K562 (cell line): ENCODE results near the gene GABARAP. TPM values are rescaled to one million over a fixed set of nuclear protein-coding genes. Genes with fewer than 3 reads are reported as not detected.

ENCODE experiments used
- CAMTA2 ChIP-seq: fragments of 250-450 bp; sonication (Bioruptor Pico); conservative IDR thresholded peaks from 2 replicates; pipeline ENCODE4 v1.5.1; 2022
- HEY1 ChIP-seq: fragments of 250-450 bp; sonication (Bioruptor Pico); IDR thresholded peaks from 2 replicates; pipeline ENCODE4 v1.5.0; 2020; ENCODE audit warnings: mild to moderate bottlenecking, moderate library complexity, borderline replicate concordance
- HNRNPLL ChIP-seq: fragments of 200-400 bp; formaldehyde crosslinking; IDR thresholded peaks from 2 replicates; pipeline ENCODE4 v1.6.1; 2017; ENCODE audit warnings: low read length, low read depth, mild to moderate bottlenecking; ENCODE audit not compliant: poor library complexity, severe bottlenecking
- KLF10 ChIP-seq: fragments of 250-450 bp; sonication (Bioruptor Pico); IDR thresholded peaks from 2 replicates; pipeline ENCODE4 v1.6.1; 2021; ENCODE audit warnings: matching md5 sums
- SMAD2 ChIP-seq: fragments of 150-350 bp; IDR thresholded peaks from 2 replicates; pipeline ENCODE4 v1.6.1; 2014; ENCODE audit warnings: low read depth, mild to moderate bottlenecking, low read length
- SMARCC2 ChIP-seq: fragments of 450-650 bp; IDR thresholded peaks from 2 replicates; pipeline ENCODE4 v1.6.1; 2017; ENCODE audit warnings: antibody characterized with exemption, moderate library complexity, mild to moderate bottlenecking, low read depth
- XRCC4 ChIP-seq: IDR thresholded peaks from one replicate; pipeline ENCODE4 v1.6.1; 2011; ENCODE audit not compliant: insufficient read depth, insufficient read length; ENCODE audit errors: extremely low read depth
- ZNF583 ChIP-seq: fragments of 250-450 bp; sonication (Bioruptor Pico); IDR thresholded peaks from 2 replicates; pipeline ENCODE4 v1.4.0; 2020
- polyA plus RNA-seq, 8 experiments: library from polyadenylated mRNA; depleted of rRNA in 4 of 8; stranded (reverse) in 5 of 8; unstranded in 3 of 8; fragments of >200 nt; fragmentation: Nextera tagmentation in 2 of 8; fragmentation: Illumina TruSeq in 1 of 8; extraction: Ambion mirVana in 2 of 8; extraction: Trizol in 1 of 8; gene quantifications; 2 replicates each; pipeline versions ENCODE4 v1.2.1 to v1.2.3, GENCODE V29; 2011 to 2014; ENCODE audit warnings: inconsistent platforms in 1 of 8, missing spikeins in 1 of 8
- total RNA-seq, 7 experiments: library from RNA; depleted of rRNA in 6 of 7; stranded (reverse); fragments of >200 nt in 6 of 7; fragmentation: Illumina TruSeq in 2 of 7; extraction: Trizol in 2 of 7; gene quantifications; 2 replicates each; pipeline versions ENCODE4 v1.2.1 to v1.2.3, GENCODE V29; 2011 to 2021; ENCODE audit warnings: low replicate concordance in 1 of 7
- TF ChIP-seq, protein P1 (sequence below): fragments of 150-350 bp; conservative IDR thresholded peaks from 2 replicates; pipeline ENCODE4 v1.6.1; 2014; ENCODE audit warnings: low read length
- TF ChIP-seq, protein P2 (sequence below): fragments of 250-450 bp; sonication (Bioruptor Pico); IDR thresholded peaks from 2 replicates; pipeline ENCODE4 v1.8.0; 2021; ENCODE audit warnings: borderline replicate concordance, mild to moderate bottlenecking, moderate library complexity; ENCODE audit not compliant: poor library complexity, severe bottlenecking

GABARAP gene
- total and polyA plus RNA-seq, 9 of the 15 experiments (the other 6 are each of a cell fraction or from before 2014, with no cell fraction given), result 47.5 to 373 (median 152) TPM

DNA sequence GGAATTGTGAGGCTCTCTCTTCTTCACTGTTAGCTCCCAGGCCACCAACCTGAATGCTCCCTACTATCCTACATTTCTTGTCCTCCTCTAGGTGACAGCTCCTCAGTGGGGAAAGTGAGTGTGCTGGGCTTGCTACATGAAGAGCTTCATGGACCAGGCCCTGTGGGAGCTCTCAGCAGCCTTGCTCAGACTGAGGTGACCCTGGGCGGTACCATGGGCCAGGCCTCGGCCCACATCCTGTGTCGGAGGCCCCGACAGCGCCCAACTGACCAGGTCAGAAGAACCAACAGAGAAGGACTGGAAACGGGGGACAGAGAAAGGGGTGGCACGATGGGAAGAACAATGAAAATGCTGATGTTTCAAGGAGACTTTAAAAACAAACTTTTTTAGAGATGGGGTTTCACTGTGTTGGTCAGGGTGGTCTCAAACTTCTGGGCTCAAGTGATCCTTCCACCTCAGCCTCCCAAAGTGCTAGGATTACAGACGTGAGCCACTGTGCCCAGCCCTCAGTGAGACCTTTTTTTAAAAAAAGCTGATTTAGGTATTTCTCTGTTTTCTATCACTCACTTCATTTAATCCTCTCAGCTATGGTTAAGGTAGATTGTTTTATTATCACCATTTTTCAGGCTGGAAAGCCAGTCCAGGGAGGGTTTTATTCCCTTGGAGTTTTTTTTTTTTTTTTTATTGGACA lies 14.7 kb upstream of the GABARAP start (continued):
- TF ChIP-seq XRCC4 (no peak), CAMTA2 (CRISPR knock-in tag) (no peak), KLF10 (CRISPR knock-in tag) (no peak), HNRNPLL (no peak), ZNF583 (CRISPR knock-in tag) (no peak), HEY1 (CRISPR knock-in tag) (no peak), SMAD2 (no peak), SMARCC2 (no peak)
- TF ChIP-seq, protein P1, sequence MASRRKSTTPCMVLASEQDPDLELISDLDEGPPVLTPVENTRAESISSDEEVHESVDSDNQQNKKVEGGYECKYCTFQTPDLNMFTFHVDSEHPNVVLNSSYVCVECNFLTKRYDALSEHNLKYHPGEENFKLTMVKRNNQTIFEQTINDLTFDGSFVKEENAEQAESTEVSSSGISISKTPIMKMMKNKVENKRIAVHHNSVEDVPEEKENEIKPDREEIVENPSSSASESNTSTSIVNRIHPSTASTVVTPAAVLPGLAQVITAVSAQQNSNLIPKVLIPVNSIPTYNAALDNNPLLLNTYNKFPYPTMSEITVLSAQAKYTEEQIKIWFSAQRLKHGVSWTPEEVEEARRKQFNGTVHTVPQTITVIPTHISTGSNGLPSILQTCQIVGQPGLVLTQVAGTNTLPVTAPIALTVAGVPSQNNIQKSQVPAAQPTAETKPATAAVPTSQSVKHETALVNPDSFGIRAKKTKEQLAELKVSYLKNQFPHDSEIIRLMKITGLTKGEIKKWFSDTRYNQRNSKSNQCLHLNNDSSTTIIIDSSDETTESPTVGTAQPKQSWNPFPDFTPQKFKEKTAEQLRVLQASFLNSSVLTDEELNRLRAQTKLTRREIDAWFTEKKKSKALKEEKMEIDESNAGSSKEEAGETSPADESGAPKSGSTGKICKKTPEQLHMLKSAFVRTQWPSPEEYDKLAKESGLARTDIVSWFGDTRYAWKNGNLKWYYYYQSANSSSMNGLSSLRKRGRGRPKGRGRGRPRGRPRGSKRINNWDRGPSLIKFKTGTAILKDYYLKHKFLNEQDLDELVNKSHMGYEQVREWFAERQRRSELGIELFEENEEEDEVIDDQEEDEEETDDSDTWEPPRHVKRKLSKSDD, result no peak
- TF ChIP-seq, protein P2, sequence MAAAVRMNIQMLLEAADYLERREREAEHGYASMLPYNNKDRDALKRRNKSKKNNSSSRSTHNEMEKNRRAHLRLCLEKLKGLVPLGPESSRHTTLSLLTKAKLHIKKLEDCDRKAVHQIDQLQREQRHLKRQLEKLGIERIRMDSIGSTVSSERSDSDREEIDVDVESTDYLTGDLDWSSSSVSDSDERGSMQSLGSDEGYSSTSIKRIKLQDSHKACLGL (CRISPR knock-in tag), result no peak
